Calu3 (cell line): ENCODE measurements around the gene DLGAP1. TPM values are rescaled to one million over a fixed set of nuclear protein-coding genes. Genes with fewer than 3 reads are reported as not detected.

Source experiments
- BruUV-seq: library from RNA; stranded (reverse); fragments of 400-500 nt; replicated peaks from 2 replicates; lab custom pipeline; 2021; lab: Mats Ljungman, UMichigan
- CTCF ChIA-PET: fragments of 300-600 bp; sonication (Branson Sonifier 250); formaldehyde crosslinking; loops from one replicate; lab custom pipeline; 2022; ENCODE audit warnings: antibody characterized with exemption; lab: Charles Lee
- DNase-seq: peaks from one replicate; pipeline ENCODE4 v3.0.0; 2022
- H3K27ac Mint-ChIP-seq: one replicate; pipeline ENCODE4 v1.8.0; 2022; ENCODE audit warnings: mixed read lengths; ENCODE audit not compliant: unreplicated experiment
- H3K27me3 Mint-ChIP-seq: one replicate; pipeline ENCODE4 v1.8.0; 2022; ENCODE audit warnings: mixed read lengths; ENCODE audit not compliant: unreplicated experiment
- H3K36me3 Mint-ChIP-seq: one replicate; pipeline ENCODE4 v1.8.0; 2022; ENCODE audit warnings: mild to moderate bottlenecking, moderate library complexity, mixed read lengths; ENCODE audit not compliant: insufficient read depth, unreplicated experiment
- H3K4me1 Mint-ChIP-seq: one replicate; pipeline ENCODE4 v1.8.0; 2022; ENCODE audit warnings: mild to moderate bottlenecking, low read depth, mixed read lengths; ENCODE audit not compliant: unreplicated experiment
- H3K4me3 Mint-ChIP-seq: one replicate; pipeline ENCODE4 v1.8.0; 2022; ENCODE audit warnings: mild to moderate bottlenecking, low read depth, moderate library complexity, mixed read lengths; ENCODE audit not compliant: unreplicated experiment
- H3K9me3 Mint-ChIP-seq: one replicate; pipeline ENCODE4 v1.8.0; 2022; ENCODE audit warnings: low read depth, mixed read lengths; ENCODE audit not compliant: unreplicated experiment
- intact Hi-C: fragments of 100-400 bp; cut with micrococcal nuclease; formaldehyde crosslinking; loops from one replicate; pipeline ENCODE4 v1.10.0; 2022; ENCODE audit not compliant: unreplicated experiment
- total RNA-seq: library from RNA; stranded (reverse); gene quantifications from 2 replicates; pipeline ENCODE4 v1.2.3, GENCODE V29; 2022
- TF ChIP-seq, protein P1 (sequence below): fragments of 200-600 bp; IDR thresholded peaks from one replicate; pipeline ENCODE4 v1.8.0; 2022; ENCODE audit warnings: antibody characterized with exemption; ENCODE audit not compliant: unreplicated experiment

DLGAP1 gene
- total RNA-seq, 1 experiment from 2014 or later, result 9.0 TPM

DNA sequence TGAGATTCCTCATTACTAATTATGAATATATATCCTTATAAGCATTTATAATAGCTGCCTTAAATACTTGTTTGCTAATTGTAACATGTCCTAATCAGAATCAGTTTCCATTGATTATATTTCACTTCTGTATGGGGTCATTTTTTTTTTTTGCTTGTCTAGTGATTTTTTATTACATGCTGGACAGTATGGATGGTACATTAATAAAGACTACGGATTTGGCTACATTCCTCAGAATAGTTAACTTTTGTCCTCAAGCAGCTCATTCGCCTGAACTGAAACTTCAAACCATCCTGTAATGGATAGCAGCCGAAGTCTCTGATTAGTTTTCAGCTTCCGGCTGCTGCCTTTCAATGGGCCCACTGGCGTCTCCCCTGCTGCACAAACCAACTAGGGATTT lies 993.4 kb downstream of the DLGAP1 start:
- Mint-ChIP-seq H3K27me3 (no peaks in the 10 kb centered on the region), H3K4me1 (peaks cover 38% of the 10 kb centered on the region), H3K36me3 (peaks cover 71% of the 10 kb centered on the region), H3K4me3 (no peak overlapping the region), H3K9me3 (no peaks in the 10 kb centered on the region), H3K27ac (peak overlapping the region; percentile 25)
- TF ChIP-seq, protein P1, sequence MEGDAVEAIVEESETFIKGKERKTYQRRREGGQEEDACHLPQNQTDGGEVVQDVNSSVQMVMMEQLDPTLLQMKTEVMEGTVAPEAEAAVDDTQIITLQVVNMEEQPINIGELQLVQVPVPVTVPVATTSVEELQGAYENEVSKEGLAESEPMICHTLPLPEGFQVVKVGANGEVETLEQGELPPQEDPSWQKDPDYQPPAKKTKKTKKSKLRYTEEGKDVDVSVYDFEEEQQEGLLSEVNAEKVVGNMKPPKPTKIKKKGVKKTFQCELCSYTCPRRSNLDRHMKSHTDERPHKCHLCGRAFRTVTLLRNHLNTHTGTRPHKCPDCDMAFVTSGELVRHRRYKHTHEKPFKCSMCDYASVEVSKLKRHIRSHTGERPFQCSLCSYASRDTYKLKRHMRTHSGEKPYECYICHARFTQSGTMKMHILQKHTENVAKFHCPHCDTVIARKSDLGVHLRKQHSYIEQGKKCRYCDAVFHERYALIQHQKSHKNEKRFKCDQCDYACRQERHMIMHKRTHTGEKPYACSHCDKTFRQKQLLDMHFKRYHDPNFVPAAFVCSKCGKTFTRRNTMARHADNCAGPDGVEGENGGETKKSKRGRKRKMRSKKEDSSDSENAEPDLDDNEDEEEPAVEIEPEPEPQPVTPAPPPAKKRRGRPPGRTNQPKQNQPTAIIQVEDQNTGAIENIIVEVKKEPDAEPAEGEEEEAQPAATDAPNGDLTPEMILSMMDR, result no peak
- CTCF ChIA-PET, result interaction anchor here (0.5 to 1.1 kb wide), 2 partner anchors 8 to 156 kb away, joined by 3 to 7 read pairs; no protein-coding TSS in a partner anchor
- no peak for DNase-seq
- no TSS peak for BruUV-seq
- intact Hi-C loops, result no loop called here

DNA sequence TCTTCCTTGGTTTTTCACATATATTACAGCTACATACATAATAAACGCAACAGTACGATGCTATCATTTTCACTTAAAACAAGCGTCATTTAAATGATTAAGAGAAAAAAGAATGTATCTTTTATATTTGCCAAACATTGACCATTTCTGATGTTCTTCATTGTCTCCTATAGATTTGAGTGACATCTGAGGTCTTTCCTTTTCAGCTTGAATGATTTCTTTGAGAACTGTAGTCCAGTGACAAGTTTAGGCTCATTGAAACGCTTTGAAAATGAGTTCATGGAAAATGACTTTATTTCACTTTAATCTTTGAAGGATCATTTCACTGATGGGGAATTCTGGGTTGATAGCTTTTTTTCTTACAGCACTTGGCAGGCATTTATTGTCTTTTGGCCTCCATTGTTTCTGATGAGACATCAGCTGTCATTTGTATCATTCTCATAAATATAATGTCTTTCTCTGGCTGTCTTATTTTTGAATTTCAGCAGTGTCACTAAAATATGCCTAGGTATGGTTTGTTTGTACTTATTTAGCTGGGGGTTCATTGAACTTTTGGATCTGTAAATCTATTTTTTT lies 994.2 kb downstream of the DLGAP1 start:
- no peak for DNase-seq
- TF ChIP-seq, protein P1, result no peak
- no TSS peak for BruUV-seq
- Mint-ChIP-seq H3K27me3 (no peaks in the 10 kb centered on the region), H3K36me3 (peaks cover 79% of the 10 kb centered on the region), H3K27ac (peak overlapping the region; percentile 18), H3K9me3 (no peaks in the 10 kb centered on the region), H3K4me3 (no peak overlapping the region), H3K4me1 (peaks cover 45% of the 10 kb centered on the region)
- CTCF ChIA-PET, result interaction anchor here (1.0 to 1.1 kb wide), 3 partner anchors 9 to 204 kb away, joined by 3 to 4 read pairs (median 3); no protein-coding TSS in a partner anchor
- intact Hi-C loops, result no loop called here

DNA sequence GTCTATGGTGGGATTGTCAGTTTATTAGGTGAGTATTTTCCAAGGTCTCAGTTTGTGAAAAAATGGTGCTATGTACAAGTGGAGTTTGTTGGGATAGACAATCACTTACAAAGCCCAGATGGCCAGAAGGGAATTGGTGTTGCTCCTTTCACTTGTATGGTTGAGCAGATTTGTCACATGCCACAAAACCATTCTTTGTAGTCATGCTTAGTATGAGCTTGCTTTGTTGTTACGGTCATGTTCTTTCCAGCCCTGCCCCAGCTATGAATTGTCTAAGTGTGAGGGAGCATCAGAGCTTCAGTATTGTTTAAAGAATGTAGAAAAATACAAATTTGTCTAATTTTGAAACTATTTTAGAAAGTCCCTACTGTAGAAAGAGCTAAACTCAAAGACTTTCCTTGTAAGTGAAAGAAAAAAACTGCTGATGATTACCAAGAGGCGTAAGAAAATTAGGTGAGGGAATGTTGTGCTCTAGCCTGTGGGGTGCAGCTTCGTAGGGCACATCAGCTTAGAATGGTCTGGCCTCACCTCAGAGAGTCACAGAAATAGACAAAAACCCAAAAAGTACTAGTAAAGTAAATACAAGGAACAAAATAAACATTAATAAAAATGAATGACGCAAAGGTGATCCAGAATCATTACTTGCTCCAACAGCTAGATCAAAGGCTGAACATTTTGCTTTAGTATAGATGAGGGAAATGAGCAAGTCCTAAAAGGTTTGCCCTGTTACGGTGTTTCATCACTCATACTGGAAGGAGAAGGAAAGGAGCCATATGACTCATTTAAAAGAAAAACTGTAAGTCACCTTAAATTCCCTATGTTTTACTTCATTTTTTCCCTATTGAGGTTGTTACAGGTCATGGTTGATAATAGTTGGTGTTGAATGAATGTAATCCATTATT lies 995.9 kb downstream of the DLGAP1 start:
- no peaks in the 10 kb centered on the region for H3K27me3 Mint-ChIP-seq
- TF ChIP-seq, protein P1, result no peak
- H3K27ac Mint-ChIP-seq, result peak overlapping the region; percentile 95
- CTCF ChIA-PET, result interaction anchor here (0.5 to 3.7 kb wide), 8 partner anchors 9 to 526 kb away, joined by 3 to 24 read pairs (median 4); no protein-coding TSS in a partner anchor
- DNase-seq, result no peak
- intact Hi-C loops, result no loop called here
- H3K9me3 Mint-ChIP-seq, result no peaks in the 10 kb centered on the region
- H3K36me3 Mint-ChIP-seq, result peaks cover 91% of the 10 kb centered on the region
- peaks cover 46% of the 10 kb centered on the region for H3K4me1 Mint-ChIP-seq
- BruUV-seq, result no TSS peak
- peak overlapping the region; percentile 92 for H3K4me3 Mint-ChIP-seq

DNA sequence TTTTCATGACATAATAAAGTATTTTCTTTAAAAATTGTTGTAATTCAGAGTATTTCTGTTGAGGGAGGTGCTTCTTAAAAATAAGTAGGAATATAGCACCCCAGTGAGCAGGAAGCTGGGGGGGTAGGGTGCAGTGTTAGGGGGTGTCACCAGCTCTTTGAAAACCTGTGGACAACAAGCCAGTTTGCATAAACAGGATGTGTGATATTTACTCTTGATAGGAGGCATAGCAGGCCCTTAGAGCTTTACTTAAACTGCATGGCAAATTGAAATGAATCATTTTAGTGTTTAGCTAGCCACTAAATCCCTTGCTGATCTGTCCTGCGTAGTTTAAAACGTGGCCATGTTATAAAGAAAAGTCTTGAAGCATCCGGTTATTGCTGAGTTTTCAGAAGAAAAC lies 996.7 kb downstream of the DLGAP1 start:
- intact Hi-C loops, result no loop called here
- CTCF ChIA-PET, result interaction anchor here (0.6 to 3.7 kb wide), 5 partner anchors 9 to 207 kb away, joined by 3 to 24 read pairs (median 3); no protein-coding TSS in a partner anchor
- no peak for DNase-seq
- TF ChIP-seq, protein P1, result no peak
- Mint-ChIP-seq H3K4me1 (peaks cover 46% of the 10 kb centered on the region), H3K27me3 (no peaks in the 10 kb centered on the region), H3K36me3 (peaks cover 96% of the 10 kb centered on the region), H3K9me3 (no peaks in the 10 kb centered on the region), H3K27ac (peak overlapping the region; percentile 95), H3K4me3 (peak overlapping the region; percentile 92)
- no TSS peak for BruUV-seq
